Neural crest cell (in vitro differentiated cells): ENCODE data around the gene LRRC8B. TPM values are rescaled to one million over a fixed set of nuclear protein-coding genes. Genes with fewer than 3 reads are reported as not detected.

Source experiments
- DNase-seq: peaks from one replicate; pipeline ENCODE4 v3.0.0; 2021; ENCODE audit warnings: low read depth, mixed read lengths, low spot score
- H3K27ac Mint-ChIP-seq: one replicate; pipeline ENCODE4 v1.8.0; 2021; ENCODE audit warnings: mild to moderate bottlenecking, mixed read lengths; ENCODE audit not compliant: unreplicated experiment
- H3K27me3 Mint-ChIP-seq: 2 replicates; pipeline ENCODE4 v1.8.0; 2021; ENCODE audit warnings: low read depth, mild to moderate bottlenecking, mixed read lengths
- H3K36me3 Mint-ChIP-seq: 2 replicates; pipeline ENCODE4 v1.8.0; 2021; ENCODE audit warnings: low read depth, mild to moderate bottlenecking, mixed read lengths
- H3K4me1 Mint-ChIP-seq: 2 replicates; pipeline ENCODE4 v1.8.0; 2021; ENCODE audit warnings: mixed read lengths
- H3K4me3 Mint-ChIP-seq: one replicate; pipeline ENCODE4 v1.8.0; 2021; ENCODE audit warnings: mild to moderate bottlenecking, mixed read lengths
- H3K9me3 Mint-ChIP-seq: 2 replicates; pipeline ENCODE4 v1.8.0; 2021; ENCODE audit warnings: mixed read lengths
- CTCF ChIP-seq: fragments of 200-600 bp; sonication (generic); conservative IDR thresholded peaks from 2 replicates; pipeline ENCODE4 v1.5.0; 2021; ENCODE audit warnings: antibody characterized with exemption, mild to moderate bottlenecking
- total RNA-seq: library from RNA; stranded (reverse); gene quantifications from 2 replicates; pipeline ENCODE4 v1.2.1, GENCODE V29; 2021

The LRRC8B gene
- total RNA-seq, 1 donor from 2014 or later, result 21.7 TPM

GRCh38 chr1:89573410-89573809, 48.8 kb downstream of the LRRC8B start:
- Mint-ChIP-seq H3K27ac (no peak overlapping the region), H3K27me3 (no peaks in the 10 kb centered on the region), H3K4me3 (no peak overlapping the region), H3K9me3 (peaks cover 17% of the 10 kb centered on the region), H3K4me1 (peaks cover 20% of the 10 kb centered on the region), H3K36me3 (peaks cover 26% of the 10 kb centered on the region)
- no peak for DNase-seq
- TF ChIP-seq CTCF, result no peak

GRCh38 chr1:89574621-89575020, 50.0 kb downstream of the LRRC8B start:
- Mint-ChIP-seq H3K4me3 (no peak overlapping the region), H3K9me3 (peaks cover 17% of the 10 kb centered on the region), H3K4me1 (peaks cover 20% of the 10 kb centered on the region), H3K27me3 (no peaks in the 10 kb centered on the region), H3K36me3 (peaks cover 28% of the 10 kb centered on the region), H3K27ac (no peak overlapping the region)
- TF ChIP-seq CTCF, result no peak
- no peak for DNase-seq

- TF ChIP-seq CTCF, result no peak
Measured at GRCh38 chr1:89575207-89575606, 50.6 kb downstream of the LRRC8B start.

GRCh38 chr1:89576013-89576412, 51.4 kb downstream of the LRRC8B start:
- no peak for DNase-seq
- Mint-ChIP-seq H3K9me3 (peaks cover 11% of the 10 kb centered on the region), H3K27me3 (no peaks in the 10 kb centered on the region), H3K36me3 (peaks cover 18% of the 10 kb centered on the region), H3K4me1 (peaks cover 20% of the 10 kb centered on the region), H3K4me3 (no peak overlapping the region), H3K27ac (no peak overlapping the region)
- no peak for TF ChIP-seq CTCF

More at GRCh38 chr1:89575207-89575606, 50.6 kb downstream of the LRRC8B start:
- DNase-seq, result no peak
- H3K9me3 Mint-ChIP-seq, result peaks cover 17% of the 10 kb centered on the region
- no peak overlapping the region for H3K27ac Mint-ChIP-seq
- H3K36me3 Mint-ChIP-seq, result peaks cover 27% of the 10 kb centered on the region
- H3K4me3 Mint-ChIP-seq, result no peak overlapping the region
- peaks cover 20% of the 10 kb centered on the region for H3K4me1 Mint-ChIP-seq
- H3K27me3 Mint-ChIP-seq, result no peaks in the 10 kb centered on the region

GRCh38 chr1:89578151-89578550, 53.5 kb downstream of the LRRC8B start:
- Mint-ChIP-seq H3K27me3 (no peaks in the 10 kb centered on the region), H3K36me3 (peaks cover 18% of the 10 kb centered on the region), H3K9me3 (no peaks in the 10 kb centered on the region), H3K4me1 (peaks cover 20% of the 10 kb centered on the region), H3K4me3 (no peak overlapping the region), H3K27ac (no peak overlapping the region)
- DNase-seq, result no peak
- no peak for TF ChIP-seq CTCF
